Neuronal stem cell (in vitro differentiated cells): ENCODE results near the gene SSC5D.
A peak's percentile ranks its signal among the peaks of the same experiment; 100 is the strongest.

ENCODE experiments used
- DNase-seq: peaks from one replicate; pipeline ENCODE4 v3.0.0-alpha.2; 2013; ENCODE audit warnings: low spot score
- H2AFZ ChIP-seq: one replicate; pipeline ENCODE4 v1.6.1; 2013; ENCODE audit warnings: mild to moderate bottlenecking, low read length, inconsistent platforms
- H2AK5ac ChIP-seq: 2 replicates; pipeline ENCODE4 v1.6.1; 2013; ENCODE audit warnings: low read depth, mild to moderate bottlenecking, inconsistent platforms, low read length, moderate library complexity, mixed read lengths
- H2BK120ac ChIP-seq: 2 replicates; pipeline ENCODE4 v1.6.1; 2013; ENCODE audit warnings: low read depth, mild to moderate bottlenecking, inconsistent platforms, low read length, moderate library complexity, mixed read lengths
- H2BK12ac ChIP-seq: one replicate; pipeline ENCODE4 v1.6.1; 2013; ENCODE audit warnings: low read length, inconsistent platforms
- H2BK15ac ChIP-seq: 2 replicates; pipeline ENCODE4 v1.6.1; 2013; ENCODE audit warnings: mild to moderate bottlenecking, low read length, inconsistent platforms, mixed read lengths
- H2BK5ac ChIP-seq: one replicate; pipeline ENCODE4 v1.6.1; 2013; ENCODE audit warnings: inconsistent platforms, mild to moderate bottlenecking, low read length, moderate library complexity
- H3K14ac ChIP-seq: one replicate; pipeline ENCODE4 v1.6.1; 2013; ENCODE audit warnings: low read length, inconsistent platforms
- H3K18ac ChIP-seq: 2 replicates; pipeline ENCODE4 v1.6.1; 2013; ENCODE audit warnings: low read length, inconsistent platforms
- H3K23ac ChIP-seq: 2 replicates; pipeline ENCODE4 v1.6.1; 2013; ENCODE audit warnings: low read depth, mild to moderate bottlenecking, mixed read lengths, low read length, inconsistent platforms; ENCODE audit not compliant: poor library complexity
- H3K27ac ChIP-seq: replicated peaks from 3 replicates; pipeline ENCODE4 v1.5.1; 2013; ENCODE audit warnings: low read length, inconsistent platforms
- H3K27me3 ChIP-seq, 3 experiments: 2 replicates each; pipeline ENCODE4 v1.6.1; 2013; ENCODE audit warnings: low read length in 3 of 3, mild to moderate bottlenecking in 2 of 3, inconsistent platforms in 1 of 3, low read depth in 1 of 3, mixed read lengths in 1 of 3, moderate library complexity in 1 of 3; ENCODE audit not compliant: control insufficient read depth in 3 of 3, insufficient read depth in 3 of 3
- H3K36me3 ChIP-seq, 2 donors: replicated peaks in 1 of 2; 2 replicates each; pipeline ENCODE4 v1.6.1; 2013; ENCODE audit warnings: low read length in 2 of 2; ENCODE audit not compliant: control insufficient read depth in 2 of 2, insufficient read depth in 2 of 2
- H3K4ac ChIP-seq: 2 replicates; pipeline ENCODE4 v1.6.1; 2013; ENCODE audit warnings: inconsistent platforms, mild to moderate bottlenecking, low read length, moderate library complexity
- H3K4me1 ChIP-seq, 2 donors: 1 replicate in 1 of 2; 2 replicates in 1 of 2; pipeline ENCODE4 v1.6.1; 2013; ENCODE audit warnings: low read length in 2 of 2, low read depth in 1 of 2; ENCODE audit not compliant: control insufficient read depth in 2 of 2, insufficient read depth in 1 of 2
- H3K4me2 ChIP-seq: one replicate; pipeline ENCODE4 v1.6.1; 2013; ENCODE audit warnings: mild to moderate bottlenecking, low read length, inconsistent platforms; ENCODE audit not compliant: insufficient read depth, poor library complexity, severe bottlenecking
- H3K4me3 ChIP-seq, 2 donors: 2 replicates each; pipeline ENCODE4 v1.5.1; 2013; ENCODE audit warnings: low read length in 2 of 2, mild to moderate bottlenecking in 2 of 2, inconsistent platforms in 1 of 2, moderate library complexity in 1 of 2
- H3K79me1 ChIP-seq: one replicate; pipeline ENCODE4 v1.6.1; 2013; ENCODE audit warnings: low read depth, mild to moderate bottlenecking, inconsistent platforms, low read length, moderate library complexity
- H3K9ac ChIP-seq: one replicate; pipeline ENCODE4 v1.6.1; 2013; ENCODE audit warnings: mild to moderate bottlenecking, low read depth, low read length, inconsistent platforms; ENCODE audit not compliant: poor library complexity
- H3K9me3 ChIP-seq, 2 donors: replicated peaks in 1 of 2; 2 replicates each; pipeline versions ENCODE3 to v1.6.1; 2013; ENCODE audit warnings: low read length in 2 of 2, mild to moderate bottlenecking in 2 of 2, inconsistent platforms in 1 of 2, low read depth in 1 of 2, mixed read lengths in 1 of 2, moderate library complexity in 1 of 2; ENCODE audit not compliant: control insufficient read depth in 2 of 2, insufficient read depth in 1 of 2
- H4K8ac ChIP-seq: one replicate; pipeline ENCODE4 v1.6.1; 2013; ENCODE audit warnings: low read depth, mild to moderate bottlenecking, inconsistent platforms, low read length, moderate library complexity
- H4K91ac ChIP-seq: one replicate; pipeline ENCODE4 v1.6.1; 2013; ENCODE audit warnings: low read length, low read depth, mild to moderate bottlenecking, inconsistent platforms; ENCODE audit not compliant: poor library complexity
- WGBS, 2 donors: extraction: QIAGEN DNeasy Blood & Tissue Kit; methylation state at CpG; one replicate each; pipeline ENCODE4 v1.1.7; 2013; ENCODE audit warnings: missing lambda C conversion rate in 2 of 2, mixed read lengths in 1 of 2; ENCODE audit not compliant: insufficient read length in 2 of 2, insufficient replicate concordance in 1 of 2; ENCODE audit errors: extremely low coverage in 2 of 2; 5-methylcytosine and 5-hydroxymethylcytosine counted together

SSC5D gene

GRCh38 chr19:55483706-55484592 lies 4.3 kb upstream of the SSC5D start:
- peak overlapping the region; percentile 99 for H2AK5ac ChIP-seq
- H2BK120ac ChIP-seq: no peak overlapping the region
- H3K4ac ChIP-seq: no peak overlapping the region
- H3K4me2 ChIP-seq: peak overlapping the region; percentile 83
- no peaks in the 10 kb centered on the region for H3K9me3 ChIP-seq
- peak overlapping the region; percentile 86 for H3K27ac ChIP-seq
- H3K18ac ChIP-seq: peak overlapping the region; percentile 98
- peak overlapping the region; percentile 71 for H3K14ac ChIP-seq
- peak overlapping the region in 1 of 2 donors; percentile 82 for H3K4me3 ChIP-seq
- H2BK12ac ChIP-seq: peak overlapping the region; percentile 58
- H3K9ac ChIP-seq: peak overlapping the region; percentile 93
- DNase-seq: no peak
- H3K27me3 ChIP-seq: no peaks in the 10 kb centered on the region
- H3K36me3 ChIP-seq: peaks cover 4 to 14% of the 10 kb centered on the region in 2 donors
- H2AFZ ChIP-seq: no peak overlapping the region
- peak overlapping the region; percentile 79 for H2BK15ac ChIP-seq
- H4K8ac ChIP-seq: peak overlapping the region; percentile 43
- H4K91ac ChIP-seq: no peak overlapping the region
- peaks cover 19% of the 10 kb centered on the region for H3K79me1 ChIP-seq
- H3K23ac ChIP-seq: peak overlapping the region; percentile 97
- H3K4me1 ChIP-seq: peaks cover 32 to 35% of the 10 kb centered on the region in 2 donors
- WGBS, 2 donors: no CpG with 5 or more reads among the region's 46 CpGs
- peak overlapping the region; percentile 93 for H2BK5ac ChIP-seq

DNA sequence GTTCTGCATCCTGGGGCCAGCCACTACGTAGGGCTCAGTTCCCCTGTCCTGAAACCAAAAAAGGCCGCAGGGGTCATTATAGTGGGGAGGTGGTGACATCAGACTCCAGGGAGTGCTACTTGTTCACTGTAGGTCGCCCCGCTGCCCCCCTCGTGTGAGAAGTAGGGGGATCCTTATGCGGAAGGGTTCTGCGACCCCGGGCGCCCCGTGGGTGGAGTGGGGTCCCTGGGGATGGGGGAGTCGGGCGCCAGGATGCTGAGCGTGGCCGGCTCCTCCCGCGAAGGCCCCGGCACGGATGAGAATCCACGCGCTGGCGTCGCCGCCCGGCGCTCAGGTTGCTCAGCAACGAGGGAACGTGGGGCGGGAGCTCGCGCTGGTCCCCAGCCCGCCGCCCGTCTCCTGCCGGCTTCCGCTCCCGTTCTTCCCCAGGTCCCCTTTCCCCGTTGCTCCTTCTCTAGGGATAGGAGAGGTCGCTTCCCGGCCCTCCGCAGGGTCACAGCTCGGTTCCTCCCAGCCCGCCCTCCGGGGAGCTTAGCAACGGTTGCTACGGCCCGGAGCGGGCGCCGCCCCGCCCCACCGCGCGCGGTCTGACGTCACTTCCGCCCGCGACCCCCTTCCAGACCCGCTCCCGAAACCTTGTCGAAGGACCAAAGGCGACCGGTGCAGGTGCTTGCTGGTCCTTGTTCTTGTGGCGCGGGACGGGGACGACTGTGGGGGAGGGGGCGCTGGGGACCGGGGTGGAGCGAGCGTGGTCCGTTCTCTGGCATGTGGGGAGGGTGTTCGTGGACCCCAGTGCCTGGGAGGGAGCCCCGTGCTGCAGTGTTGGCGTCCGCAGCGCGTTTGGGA lies 3.4 kb upstream of the SSC5D start, which contains the start of gene NAT14:
TSS of gene NAT14 (plus strand) at position 596 of the 846 bp plus-strand sequence. CDS start 521 bp downstream, outside the sequence.
- peak within 1 kb of the TSS; percentile 79 for H2BK15ac ChIP-seq
- peak within 1 kb of the TSS; percentile 100 for H2AK5ac ChIP-seq
- peak within 1 kb of the TSS; percentile 82 to 83 for H3K4me3 ChIP-seq
- peak within 1 kb of the TSS; percentile 87 for H2BK120ac ChIP-seq
- no CpG with 5 or more reads among the region's 78 CpGs for WGBS, 2 donors
- peak within 1 kb of the TSS; percentile 37 for H3K4ac ChIP-seq
- H2BK12ac ChIP-seq: peak within 1 kb of the TSS; percentile 58
- DNase-seq: peak; percentile 86
- H3K23ac ChIP-seq: peak within 1 kb of the TSS; percentile 97
- no peak within 1 kb of the TSS for H4K91ac ChIP-seq
- H3K27ac ChIP-seq: peak within 1 kb of the TSS; percentile 86
- H3K27me3 ChIP-seq: no peaks in the 10 kb centered on the region
- peaks cover 39 to 43% of the 10 kb centered on the region in 2 donors for H3K4me1 ChIP-seq
- H2BK5ac ChIP-seq: peak within 1 kb of the TSS; percentile 93
- H3K36me3 ChIP-seq: peaks cover 4 to 14% of the 10 kb centered on the region in 2 donors
- H2AFZ ChIP-seq: peak within 1 kb of the TSS; percentile 91
- peak within 1 kb of the TSS; percentile 82 for H3K14ac ChIP-seq
- peaks cover 18% of the 10 kb centered on the region for H3K79me1 ChIP-seq
- H4K8ac ChIP-seq: peak within 1 kb of the TSS; percentile 43
- peak within 1 kb of the TSS; percentile 83 for H3K4me2 ChIP-seq
- peak within 1 kb of the TSS; percentile 93 for H3K9ac ChIP-seq
- H3K18ac ChIP-seq: peak within 1 kb of the TSS; percentile 98
- H3K9me3 ChIP-seq: no peaks in the 10 kb centered on the region

DNA sequence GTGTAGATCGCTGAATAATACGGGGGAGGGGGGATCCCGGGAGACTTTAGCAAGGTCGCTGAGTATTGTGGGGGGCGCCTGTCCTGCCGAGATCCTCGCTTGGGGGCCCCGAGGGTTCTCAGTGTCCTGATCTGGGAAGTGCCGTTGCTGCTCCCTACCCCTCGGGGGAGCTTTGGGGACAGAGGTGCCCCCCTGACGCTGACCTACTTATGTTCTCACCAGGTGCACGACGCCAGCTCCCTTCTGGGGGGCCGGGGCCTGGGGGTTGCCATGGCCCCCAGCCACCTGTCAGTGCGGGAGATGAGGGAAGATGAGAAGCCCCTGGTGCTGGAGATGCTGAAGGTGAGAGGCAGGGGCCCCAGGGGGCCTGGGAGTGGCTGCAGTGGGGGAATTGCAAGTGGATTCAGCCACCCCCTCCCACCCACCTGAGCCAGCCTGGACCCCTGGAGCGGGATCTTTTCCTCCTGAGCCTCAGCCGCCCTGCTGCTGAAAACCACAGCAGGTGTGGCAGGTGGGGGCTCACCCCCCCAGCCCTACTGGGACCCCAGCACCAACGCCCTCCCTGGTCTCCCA lies 2.7 kb upstream of the SSC5D start:
- Histone ChIP-seq H3K4me2 (peak overlapping the region; percentile 77), H2AK5ac (peak overlapping the region; percentile 100), H3K4me1 (peaks cover 39 to 43% of the 10 kb centered on the region in 2 donors), H3K14ac (peak overlapping the region; percentile 82), H4K91ac (no peak overlapping the region), H4K8ac (no peak overlapping the region), H2BK120ac (no peak overlapping the region), H3K4ac (no peak overlapping the region), H3K36me3 (peaks cover 4 to 14% of the 10 kb centered on the region in 2 donors), H3K18ac (peak overlapping the region; percentile 95), H3K27ac (peak overlapping the region; percentile 46), H3K4me3 (peak overlapping the region; percentile 82 to 83), H2BK12ac (no peak overlapping the region), H3K79me1 (peaks cover 16% of the 10 kb centered on the region), H3K9ac (peak overlapping the region; percentile 93), H3K23ac (peak overlapping the region; percentile 97), H3K27me3 (no peaks in the 10 kb centered on the region), H2AFZ (peak overlapping the region; percentile 91), H2BK15ac (peak overlapping the region; percentile 45), H2BK5ac (peak overlapping the region; percentile 75), H3K9me3 (no peaks in the 10 kb centered on the region)
- no CpG with 5 or more reads among the region's 18 CpGs for WGBS, 2 donors
- no peak for DNase-seq
